GM18499 (cell line): Measurements from ENCODE around the gene ZBTB8B.
"Not testable (repeated sequence)": the region's sequence is repeated elsewhere in the genome, so short reads cannot be mapped to it uniquely, and the experiment has no call there.

Experiments
- ATAC-seq: cut with Tn5 transposase; IDR thresholded peaks from one replicate; pipeline ENCODE4 v1.9.1; 2021; ENCODE audit warnings: moderate number of reproducible peaks; ENCODE audit not compliant: insufficient read depth, unreplicated experiment

The ZBTB8B gene

DNA sequence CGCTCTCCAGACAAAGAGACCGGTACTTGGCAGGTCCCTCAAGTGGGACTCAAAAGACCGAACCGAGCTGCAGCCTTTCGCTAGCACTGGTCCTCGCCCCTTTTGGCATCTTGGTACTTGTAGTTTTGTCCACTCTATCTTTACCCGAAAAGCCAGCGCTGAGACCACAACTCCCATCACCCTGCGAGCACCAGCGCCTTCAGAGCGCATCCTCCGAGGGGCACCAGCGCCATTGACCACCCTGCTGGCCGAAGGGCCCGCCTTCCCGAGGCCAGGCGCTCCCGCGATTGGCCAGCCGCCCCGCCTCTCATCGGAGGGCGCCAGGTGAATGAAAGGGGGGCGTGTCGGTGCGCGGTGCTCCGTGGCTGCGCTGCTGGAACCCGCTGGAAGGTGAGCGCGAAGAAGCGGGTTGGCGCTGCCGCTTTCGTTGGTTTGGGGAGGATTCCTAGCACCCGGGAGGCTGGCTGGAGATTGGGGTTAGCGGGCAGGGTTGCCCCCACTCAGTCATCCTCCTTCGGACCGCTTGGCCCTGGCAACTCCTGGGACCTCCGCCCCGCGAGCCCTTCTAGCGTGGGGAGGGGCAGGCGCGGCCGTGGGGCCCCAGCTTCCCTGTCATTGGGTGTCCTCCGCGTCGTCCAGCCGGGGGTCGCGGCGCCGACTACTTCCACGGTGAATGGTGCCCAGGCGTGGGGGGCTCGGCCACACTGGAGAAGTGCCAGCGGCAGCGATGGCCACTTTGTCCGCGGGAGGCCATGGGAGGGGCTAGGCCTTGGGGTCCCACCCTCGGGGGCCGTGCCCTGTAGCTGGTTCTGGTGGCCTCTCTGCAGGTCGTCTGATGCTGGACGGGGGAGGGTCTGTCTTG lies at the start of gene ZBTB8B:
TSS of gene ZBTB8B (plus strand) at position 357 of the 862 bp plus-strand sequence. CDS start 5,553 bp downstream, outside the sequence.
- ATAC-seq, result no peak

- no peak for ATAC-seq
Measured at GRCh38 chr1:32421775-32422174, 43.1 kb upstream of the ZBTB8B start.

DNA sequence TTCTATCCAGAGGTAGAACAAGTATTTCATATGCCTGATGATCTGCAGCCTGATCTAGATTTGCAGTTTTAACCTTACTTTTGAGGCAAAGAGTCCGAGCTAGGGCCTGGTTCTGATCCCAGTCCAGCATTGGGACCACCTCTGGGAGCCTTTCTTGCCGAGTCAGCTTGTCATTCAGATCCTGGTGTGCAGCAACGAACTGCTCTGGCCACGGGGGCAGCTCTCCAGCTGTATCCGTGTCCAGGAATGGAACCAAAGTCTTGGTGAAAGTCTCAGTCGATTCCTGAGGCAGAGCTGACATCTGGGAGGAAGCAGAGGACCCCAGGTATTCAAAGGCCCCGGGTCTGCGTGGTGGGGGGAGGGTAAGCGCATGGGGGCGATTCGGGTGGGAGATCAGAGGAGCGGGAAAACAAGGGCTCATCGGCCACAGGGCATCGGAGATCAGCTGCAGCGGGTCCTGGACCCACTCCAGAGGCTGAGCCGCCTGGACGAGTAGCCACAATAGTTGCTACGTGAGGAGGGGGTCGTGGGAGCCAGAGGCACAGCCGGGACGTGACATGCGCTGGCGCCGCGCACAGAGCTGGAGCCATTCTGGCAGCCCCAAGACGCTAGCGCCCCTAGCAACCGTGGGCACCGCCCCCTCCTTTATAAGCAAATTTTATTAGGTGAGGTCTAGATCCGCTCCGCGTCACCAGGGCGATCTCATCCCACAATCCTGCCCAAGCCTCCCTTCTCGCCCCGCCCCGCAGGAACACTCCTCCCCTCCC lies 38.2 kb upstream of the ZBTB8B start:
- no peak for ATAC-seq

- no peak for ATAC-seq
Measured at GRCh38 chr1:32427264-32427963, 37.5 kb upstream of the ZBTB8B start.

- ATAC-seq, result no peak
Measured at GRCh38 chr1:32431736-32432400, 33.0 kb upstream of the ZBTB8B start.

DNA sequence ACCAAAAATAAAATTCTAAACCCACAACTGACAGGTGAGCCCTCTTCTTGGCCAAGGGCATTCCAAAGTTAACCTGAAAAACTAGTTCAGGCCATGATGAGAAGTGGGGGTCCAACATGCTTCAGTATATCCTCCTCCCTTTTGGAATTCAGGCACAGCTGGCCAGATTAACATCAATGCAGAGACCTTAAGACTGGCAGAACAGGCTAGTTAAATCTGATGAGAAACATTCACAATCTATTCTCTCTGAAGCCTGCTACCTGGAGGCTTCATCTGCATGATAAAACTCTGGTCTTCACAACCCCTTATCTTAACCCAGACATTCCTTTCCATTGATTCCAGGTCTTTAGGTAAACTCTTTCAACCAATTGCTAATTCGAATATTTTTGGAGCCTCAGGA lies 26.7 kb upstream of the ZBTB8B start:
- ATAC-seq, result no peak

GRCh38 chr1:32438777-32439176 lies 26.1 kb upstream of the ZBTB8B start:
- ATAC-seq, result not testable (repeated sequence)

DNA sequence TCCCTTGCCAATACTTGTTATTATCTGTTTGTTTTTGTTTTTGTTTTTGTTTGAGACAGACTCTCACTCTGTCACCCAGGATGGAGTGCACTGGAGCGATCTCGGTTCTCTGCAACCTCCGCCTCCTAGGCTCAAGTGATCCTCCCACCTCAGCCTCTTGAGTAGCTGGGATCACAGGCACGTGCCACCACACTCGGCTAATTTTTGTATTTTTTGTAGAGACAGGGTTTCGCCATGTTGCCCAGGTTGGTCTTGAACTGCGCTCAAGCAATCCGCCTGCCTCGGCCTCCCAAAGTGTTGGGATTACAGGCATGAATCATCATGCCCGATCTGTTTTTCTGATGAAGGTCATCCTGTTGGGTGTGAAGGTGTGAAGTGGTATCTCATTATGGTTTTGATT lies 23.4 kb upstream of the ZBTB8B start:
- not testable (repeated sequence) for ATAC-seq

GRCh38 chr1:32447469-32448185 lies 17.2 kb upstream of the ZBTB8B start:
- ATAC-seq, result no peak

DNA sequence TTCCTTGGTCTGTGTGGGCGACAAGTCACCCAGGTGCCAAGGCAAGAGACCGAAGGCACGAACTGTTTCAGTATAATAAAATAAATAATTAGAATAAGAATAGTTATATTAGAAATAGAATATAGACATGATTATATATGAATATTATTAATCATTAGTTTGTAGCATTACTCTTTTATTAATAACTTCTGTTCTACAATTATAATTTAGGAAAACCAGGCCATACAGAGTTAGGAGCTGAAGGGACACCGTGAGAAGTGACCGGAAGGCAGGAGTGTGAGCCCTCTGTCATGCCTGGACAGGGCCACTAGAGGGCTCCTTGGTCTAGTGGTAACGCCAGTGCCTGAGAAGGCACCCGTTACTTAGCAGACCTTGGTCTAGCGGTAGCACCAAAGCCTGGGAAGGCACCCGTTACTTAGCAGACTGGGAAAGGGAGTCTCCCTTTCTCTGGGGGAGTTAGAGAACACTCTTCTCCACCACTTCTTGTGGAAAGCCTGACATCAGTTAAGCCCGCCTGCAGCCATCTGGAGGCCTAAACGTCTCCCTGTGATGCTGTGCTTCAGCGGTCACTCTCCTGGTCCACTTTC lies 16.6 kb upstream of the ZBTB8B start:
- ATAC-seq, result not testable (repeated sequence)

GRCh38 chr1:32448773-32449456 lies 16.0 kb upstream of the ZBTB8B start:
- no peak for ATAC-seq

DNA sequence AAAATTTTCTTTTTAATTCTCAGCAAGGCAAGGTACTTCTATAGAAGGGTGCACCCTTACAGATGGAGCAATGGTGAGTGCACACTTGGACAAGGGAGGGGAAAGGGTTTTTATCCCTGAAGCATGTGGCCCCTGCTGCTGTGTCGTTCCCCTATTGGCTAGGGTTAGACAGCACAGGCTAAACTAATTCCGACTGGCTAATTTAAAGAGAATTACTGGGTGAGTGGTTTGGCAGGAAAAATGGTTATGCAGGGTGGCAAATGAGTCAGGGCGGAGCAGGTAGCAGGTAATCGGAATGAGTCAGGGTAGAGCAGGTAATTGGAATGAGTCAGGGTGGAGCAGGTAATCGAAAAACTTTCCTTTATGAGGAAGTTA lies 15.4 kb upstream of the ZBTB8B start:
- ATAC-seq, result not testable (repeated sequence)

DNA sequence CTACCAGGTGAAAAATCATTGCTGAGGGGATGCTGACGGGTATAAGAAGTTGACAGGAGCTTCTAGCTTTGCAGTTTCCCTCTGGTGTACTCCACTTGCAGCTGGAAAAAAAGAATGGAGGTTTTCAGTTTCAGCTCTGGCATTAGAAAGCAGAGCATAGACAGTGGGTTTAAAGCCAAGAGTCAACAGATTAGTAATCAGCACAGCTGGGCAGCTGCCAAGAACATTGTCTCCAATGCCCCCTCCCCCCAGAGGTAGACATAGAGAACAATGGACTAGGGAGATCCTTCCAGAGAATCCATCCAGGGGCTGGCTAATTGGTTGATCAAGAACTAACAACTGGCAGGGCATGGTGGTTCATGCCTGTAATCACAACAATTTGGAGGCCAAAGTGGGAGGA lies 10.1 kb upstream of the ZBTB8B start:
- no peak for ATAC-seq

GRCh38 chr1:32455958-32456357 lies 8.9 kb upstream of the ZBTB8B start:
- no peak for ATAC-seq

GRCh38 chr1:32458798-32459197 lies 6.1 kb upstream of the ZBTB8B start:
- not testable (repeated sequence) for ATAC-seq

DNA sequence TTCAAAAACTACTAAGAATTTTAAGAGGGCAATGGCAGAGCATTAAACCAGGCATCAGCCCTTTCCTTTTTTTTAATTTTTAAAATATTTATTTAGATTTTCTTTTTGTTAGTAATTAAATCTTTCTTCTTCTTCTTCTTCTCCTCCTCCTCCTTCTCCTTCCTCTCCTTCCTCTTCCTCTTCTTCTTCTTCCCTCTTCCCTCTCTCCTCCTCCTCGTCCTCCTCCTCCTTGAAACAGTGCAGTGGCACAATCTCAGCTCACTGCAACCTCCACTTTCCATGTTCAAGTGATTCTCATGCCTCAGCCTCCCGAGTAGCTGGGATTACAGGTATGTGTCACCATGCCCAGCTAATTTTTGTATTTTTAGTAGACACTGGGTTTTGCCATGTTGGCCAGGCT lies 1.9 kb upstream of the ZBTB8B start:
- not testable (repeated sequence) for ATAC-seq

GRCh38 chr1:32464191-32464715 lies 619 bp upstream of the ZBTB8B start:
- no peak for ATAC-seq

DNA sequence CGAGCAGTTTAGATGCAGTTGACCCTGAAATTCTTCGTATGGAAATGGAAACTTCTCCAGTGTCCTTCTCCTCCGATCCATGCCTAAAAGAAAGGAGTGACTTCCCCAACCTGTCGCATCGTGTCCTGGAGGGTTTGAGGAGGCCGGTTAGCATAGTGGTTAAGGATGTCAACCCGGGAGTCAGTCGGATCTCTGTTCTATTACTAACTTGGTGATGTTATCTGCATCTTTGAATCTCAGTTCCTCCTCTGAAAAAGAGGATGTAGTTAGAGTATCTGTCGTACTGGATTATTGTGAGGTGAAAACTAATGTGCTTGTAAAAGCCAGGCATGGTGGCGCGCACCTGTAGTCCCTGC lies 684 bp downstream of the ZBTB8B start:
- no peak for ATAC-seq

GRCh38 chr1:32466761-32467160 lies 1.9 kb downstream of the ZBTB8B start:
- no peak for ATAC-seq
